HEK293 (cell line): Measurements from ENCODE around the gene MALAT1.

ENCODE experiments used
- CTCF ChIA-PET: fragments of 350-600 bp; formaldehyde crosslinking; extraction: SDS; loops from one replicate; lab custom pipeline; 2021; ENCODE audit warnings: antibody characterized with exemption; lab: Yijun Ruan, JAX
- POLR2A ChIA-PET: fragments of 300-600 bp; formaldehyde crosslinking; extraction: SDS; loops from one replicate; lab custom pipeline; 2020; ENCODE audit warnings: antibody characterized with exemption, inconsistent platforms; lab: Yijun Ruan, JAX
- H3K27ac ChIP-seq: fragments of 200-500 bp; sonication (Bioruptor generic); 2 replicates; pipeline ENCODE4 v1.5.1; 2014; ENCODE audit warnings: low read depth, low read length, control low read depth, inconsistent platforms; ENCODE audit errors: extremely low read depth
- H3K36me3 ChIP-seq, 2 experiments: fragments of 200-500 bp in 1 of 2; sonication (Bioruptor generic) in 1 of 2; 1 replicate in 1 of 2; 2 replicates in 1 of 2; pipeline ENCODE4 v1.5.1; 2014 to 2017; ENCODE audit warnings: inconsistent platforms in 2 of 2, low read length in 2 of 2; ENCODE audit not compliant: control insufficient read depth in 2 of 2, insufficient read depth in 1 of 2
- H3K4me1 ChIP-seq: fragments of 200-500 bp; sonication (Bioruptor generic); 2 replicates; pipeline ENCODE4 v1.5.1; 2014; ENCODE audit warnings: mild to moderate bottlenecking, low read length, inconsistent platforms; ENCODE audit not compliant: control insufficient read depth, insufficient read depth
- H3K4me3 ChIP-seq: 2 replicates; pipeline ENCODE4 v1.5.1; 2011; ENCODE audit warnings: low read depth, mild to moderate bottlenecking, control low read depth, low read length, moderate library complexity
- H3K9me3 ChIP-seq: fragments of 200-500 bp; sonication (Bioruptor generic); 2 replicates; pipeline ENCODE4 v1.5.1; 2014; ENCODE audit warnings: low read depth, low read length, inconsistent platforms; ENCODE audit not compliant: control insufficient read depth, insufficient read depth
- ATF2 ChIP-seq: fragments of 450-650 bp; formaldehyde crosslinking; IDR thresholded peaks from 2 replicates; pipeline ENCODE4 v1.5.1; 2016; ENCODE audit warnings: missing biosample characterization, missing genetic modification characterization, low read depth
- EGR2 ChIP-seq: fragments of 450-650 bp; formaldehyde crosslinking; IDR thresholded peaks from 2 replicates; pipeline ENCODE4 v1.5.1; 2016; ENCODE audit warnings: low read depth, missing biosample characterization, missing genetic modification characterization
- KLF1 ChIP-seq: fragments of 450-650 bp; formaldehyde crosslinking; IDR thresholded peaks from 2 replicates; pipeline ENCODE4 v1.5.1; 2016; ENCODE audit warnings: missing biosample characterization, missing genetic modification characterization
- KLF17 ChIP-seq: fragments of 450-650 bp; formaldehyde crosslinking; IDR thresholded peaks from 2 replicates; pipeline ENCODE4 v1.5.1; 2016; ENCODE audit warnings: missing biosample characterization, missing genetic modification characterization
- OSR2 ChIP-seq: fragments of 450-650 bp; formaldehyde crosslinking; IDR thresholded peaks from 2 replicates; pipeline ENCODE4 v1.5.1; 2016; ENCODE audit warnings: missing biosample characterization, missing genetic modification characterization
- PRDM1 ChIP-seq: fragments of 450-650 bp; formaldehyde crosslinking; IDR thresholded peaks from 2 replicates; pipeline ENCODE4; 2016; ENCODE audit warnings: missing biosample characterization, missing genetic modification characterization
- PRDM10 ChIP-seq: fragments of 450-650 bp; formaldehyde crosslinking; IDR thresholded peaks from 2 replicates; pipeline ENCODE4 v1.5.1; 2016; ENCODE audit warnings: missing biosample characterization, missing genetic modification characterization
- SCRT1 ChIP-seq: fragments of 450-650 bp; formaldehyde crosslinking; IDR thresholded peaks from 2 replicates; pipeline ENCODE4 v1.5.1; 2016; ENCODE audit warnings: missing biosample characterization, missing genetic modification characterization, borderline replicate concordance
- SCRT2 ChIP-seq: fragments of 450-650 bp; formaldehyde crosslinking; IDR thresholded peaks from 2 replicates; pipeline ENCODE4 v1.5.1; 2016; ENCODE audit warnings: missing biosample characterization, missing genetic modification characterization
- SP2 ChIP-seq: fragments of 450-650 bp; formaldehyde crosslinking; IDR thresholded peaks from 2 replicates; pipeline ENCODE4 v1.5.1; 2016; ENCODE audit warnings: missing biosample characterization, missing genetic modification characterization
- SP3 ChIP-seq: fragments of 450-650 bp; formaldehyde crosslinking; IDR thresholded peaks from 2 replicates; pipeline ENCODE4 v1.5.1; 2016; ENCODE audit warnings: missing biosample characterization, missing genetic modification characterization
- SP7 ChIP-seq: fragments of 450-650 bp; formaldehyde crosslinking; IDR thresholded peaks from 2 replicates; pipeline ENCODE4 v1.5.1; 2016; ENCODE audit warnings: missing biosample characterization, missing genetic modification characterization
- ZBTB44 ChIP-seq: fragments of 450-650 bp; IDR thresholded peaks from 2 replicates; pipeline ENCODE4 v1.5.1; 2018; ENCODE audit warnings: missing biosample characterization, mild to moderate bottlenecking, missing genetic modification characterization
- ZNF10 ChIP-seq: fragments of 450-650 bp; formaldehyde crosslinking; IDR thresholded peaks from 2 replicates; pipeline ENCODE4 v1.5.1; 2017; ENCODE audit warnings: missing biosample characterization, missing genetic modification characterization
- ZNF175 ChIP-seq: fragments of 450-650 bp; formaldehyde crosslinking; IDR thresholded peaks from 2 replicates; pipeline ENCODE4 v1.5.1; 2016; ENCODE audit warnings: missing biosample characterization, missing genetic modification characterization
- ZNF600 ChIP-seq: fragments of 450-650 bp; formaldehyde crosslinking; IDR thresholded peaks from 2 replicates; pipeline ENCODE4 v1.5.1; 2016; ENCODE audit warnings: missing biosample characterization, missing genetic modification characterization
- ZNF747 ChIP-seq: fragments of 450-650 bp; formaldehyde crosslinking; IDR thresholded peaks from 2 replicates; pipeline ENCODE4 v1.5.1; 2016; ENCODE audit warnings: missing biosample characterization, missing genetic modification characterization
- ZNF785 ChIP-seq: fragments of 450-650 bp; formaldehyde crosslinking; IDR thresholded peaks from 2 replicates; pipeline ENCODE4 v1.5.1; 2016; ENCODE audit warnings: missing biosample characterization, missing genetic modification characterization

Gene MALAT1

GRCh38 chr11:65553301-65554001 lies 54.6 kb downstream of the MALAT1 start:
- Histone ChIP-seq H3K9me3 (no peaks in the 10 kb centered on the region), H3K27ac (no peak overlapping the region), H3K36me3 (peaks cover 5 to 41% of the 10 kb centered on the region in 2 experiments; a peak in 2 of 3 replicates), H3K4me1 (no peaks in the 10 kb centered on the region; the same call in 1 of the 2 replicates), H3K4me3 (no peak overlapping the region)
- TF ChIP-seq SCRT1 (tag by site-specific recombination) = peak; percentile 59; the same call in 1 of the 2 replicates
- 0 out of 2 replicates have a peak, but pooled peaks have one; percentile 9 for TF ChIP-seq OSR2 (tag by site-specific recombination)
- TF ChIP-seq SP7 = 0 out of 2 replicates have a peak, but pooled peaks have one; percentile 10
- TF ChIP-seq KLF1 (tag by site-specific recombination) = peak; percentile 90
- no peak for TF ChIP-seq KLF17
- 0 out of 2 replicates have a peak, but pooled peaks have one; percentile 34 for TF ChIP-seq ZBTB44 (tag by site-specific recombination)
- TF ChIP-seq ZNF747 (tag by site-specific recombination) = no peak
- TF ChIP-seq SCRT2 (tag by site-specific recombination) = peak; percentile 93
- peak; percentile 54 for TF ChIP-seq SP2
- peak; percentile 45; the same call in 1 of the 2 replicates for TF ChIP-seq ZNF600 (tag by site-specific recombination)
- TF ChIP-seq SP3 (tag by site-specific recombination) = peak; percentile 38; the same call in 1 of the 2 replicates
- TF ChIP-seq ZNF175 = no peak
- TF ChIP-seq PRDM10 = peak; percentile 26; the same call in 1 of the 2 replicates
- TF ChIP-seq ZNF10 = peak; percentile 80
- POLR2A ChIA-PET = interaction anchor here (2.1 kb wide), 1 partner anchor 13 kb away, joined by 7 read pairs; no protein-coding TSS in a partner anchor
- CTCF ChIA-PET = interaction anchor here (4.3 kb wide), 1 partner anchor 12 kb away, joined by 53 read pairs; no protein-coding TSS in a partner anchor

GRCh38 chr11:65554057-65554818 lies 55.4 kb downstream of the MALAT1 start:
- ChIA-PET POLR2A (no interaction called here), CTCF (interaction anchor here (0.5 to 4.3 kb wide), 2 partner anchors 12 to 137 kb away, joined by 5 to 53 read pairs; no protein-coding TSS in a partner anchor)
- Histone ChIP-seq H3K9me3 (no peaks in the 10 kb centered on the region), H3K4me3 (no peak overlapping the region), H3K36me3 (peaks cover 5 to 33% of the 10 kb centered on the region in 2 experiments; a peak in 2 of 3 replicates), H3K4me1 (peaks cover 8% of the 10 kb centered on the region), H3K27ac (no peak overlapping the region)
- TF ChIP-seq ATF2 (tag by site-specific recombination) (no peak), PRDM1 (tag by site-specific recombination) (no peak), EGR2 (0 out of 2 replicates have a peak, but pooled peaks have one; percentile 7), ZNF785 (tag by site-specific recombination) (no peak)
